ENCODE results near the gene LEO1.

Gene LEO1

GRCh38 chr15:52012210-52012609 lies 40.6 kb upstream of the LEO1 start:
- TF ChIP-seq ZNF384 (IDR thresholded peaks at IDR 0.05) = no peak
- no peak for TF ChIP-seq FOXM1 (IDR thresholded peaks at IDR 0.05; ENCODE audit: borderline replicate concordance)
- TF ChIP-seq L3MBTL2 (conservative IDR thresholded peaks at IDR 0.05) = no peak
- no peak for TF ChIP-seq FOXA1 (IDR thresholded peaks at IDR 0.05)
- TF ChIP-seq PKNOX1 (IDR thresholded peaks at IDR 0.05) = no peak
- TF ChIP-seq SP1 (IDR thresholded peaks at IDR 0.05) = no peak
- TF ChIP-seq SUZ12 (IDR thresholded peaks at IDR 0.05) = no peak
- CTCF ChIA-PET = no interaction called here
- POLR2A ChIA-PET = no interaction called here
- DNase-seq (ENCODE audit: extremely low spot score) = no peak

- DNase-seq (ENCODE audit: extremely low spot score) = no peak
- no peak for TF ChIP-seq ELF4 (IDR thresholded peaks at IDR 0.05)
- ChIA-PET POLR2A (no interaction called here), CTCF (no interaction called here)
These were observed 40.1 kb upstream of the LEO1 start for GRCh38 chr15:52011711-52012144.

GRCh38 chr15:52010633-52011595 lies 39.3 kb upstream of the LEO1 start:
- DNase-seq (ENCODE audit: extremely low spot score) = no peak
- TF ChIP-seq HDGF (IDR thresholded peaks at IDR 0.05; ENCODE audit: borderline replicate concordance) (no peak), FOXA1 (IDR thresholded peaks at IDR 0.05) (no peak), SUZ12 (IDR thresholded peaks at IDR 0.05) (no peak), ELF4 (IDR thresholded peaks at IDR 0.05) (no peak), CTBP1 (IDR thresholded peaks at IDR 0.05; ENCODE audit: borderline replicate concordance) (no peak), FOXM1 (IDR thresholded peaks at IDR 0.05; ENCODE audit: borderline replicate concordance) (no peak), LEF1 (IDR thresholded peaks at IDR 0.05; ENCODE audit: borderline replicate concordance) (no peak), L3MBTL2 (conservative IDR thresholded peaks at IDR 0.05) (no peak), BHLHE40 (IDR thresholded peaks at IDR 0.05; ENCODE audit: borderline replicate concordance) (no peak), ARNT (IDR thresholded peaks at IDR 0.05) (no peak), ZNF384 (IDR thresholded peaks at IDR 0.05) (no peak), TARDBP (IDR thresholded peaks at IDR 0.05) (no peak), SP1 (IDR thresholded peaks at IDR 0.05) (no peak), FOXK2 (IDR thresholded peaks at IDR 0.05) (no peak)
- POLR2A ChIA-PET = no interaction called here
- CTCF ChIA-PET = interaction anchor here (0.6 kb wide), 1 partner anchor 93 kb away, joined by 3 read pairs; no protein-coding TSS in a partner anchor

- CTCF ChIA-PET = no interaction called here
- POLR2A ChIA-PET = no interaction called here
- TF ChIP-seq FOXM1 (IDR thresholded peaks at IDR 0.05; ENCODE audit: borderline replicate concordance) (no peak), ELF4 (IDR thresholded peaks at IDR 0.05) (no peak), ZNF384 (IDR thresholded peaks at IDR 0.05) (no peak), FOXK2 (IDR thresholded peaks at IDR 0.05) (no peak), BHLHE40 (IDR thresholded peaks at IDR 0.05; ENCODE audit: borderline replicate concordance) (no peak), LEF1 (IDR thresholded peaks at IDR 0.05; ENCODE audit: borderline replicate concordance) (no peak), L3MBTL2 (conservative IDR thresholded peaks at IDR 0.05) (no peak), SUZ12 (IDR thresholded peaks at IDR 0.05) (no peak), CTBP1 (IDR thresholded peaks at IDR 0.05; ENCODE audit: borderline replicate concordance) (no peak), PKNOX1 (IDR thresholded peaks at IDR 0.05) (no peak), FOXA1 (IDR thresholded peaks at IDR 0.05) (no peak), ARNT (IDR thresholded peaks at IDR 0.05) (no peak), NFRKB (IDR thresholded peaks at IDR 0.05) (no peak), TARDBP (IDR thresholded peaks at IDR 0.05) (no peak), SP1 (IDR thresholded peaks at IDR 0.05) (no peak), HDGF (IDR thresholded peaks at IDR 0.05; ENCODE audit: borderline replicate concordance) (no peak)
- DNase-seq (ENCODE audit: extremely low spot score) = no peak
These were observed 37.3 kb upstream of the LEO1 start for GRCh38 chr15:52008698-52009434.

GRCh38 chr15:52008359-52008697 lies 36.8 kb upstream of the LEO1 start:
- ChIA-PET CTCF (no interaction called here), POLR2A (no interaction called here)
- TF ChIP-seq ZNF384 (IDR thresholded peaks at IDR 0.05) (no peak), LEF1 (IDR thresholded peaks at IDR 0.05; ENCODE audit: borderline replicate concordance) (no peak), BHLHE40 (IDR thresholded peaks at IDR 0.05; ENCODE audit: borderline replicate concordance) (no peak), HDGF (IDR thresholded peaks at IDR 0.05; ENCODE audit: borderline replicate concordance) (no peak)
- DNase-seq (ENCODE audit: extremely low spot score) = no peak

GRCh38 chr15:52006702-52007340 lies 35.2 kb upstream of the LEO1 start:
- ChIA-PET POLR2A (no interaction called here), CTCF (no interaction called here)
- no peak for DNase-seq (ENCODE audit: extremely low spot score)

More at GRCh38 chr15:52006702-52007340, 35.2 kb upstream of the LEO1 start:
- TF ChIP-seq ZNF384 (IDR thresholded peaks at IDR 0.05) = no peak
